ENCODE measurements around the gene PLP2. TPM values are rescaled to one million over a fixed set of nuclear protein-coding genes. Genes with fewer than 3 reads are reported as not detected.

PLP2 gene
- total and polyA plus RNA-seq, 3 donors from 2014 or later: 19.0 to 61.6 (median 21.4) TPM

- H3K4me1 ChIP-seq: no peaks in the 10 kb centered on the region
- TF ChIP-seq POLR2A (IDR thresholded peaks at IDR 0.05): no peak
- no peak for TF ChIP-seq CTCF (IDR thresholded peaks at IDR 0.05)
- no peak overlapping the region for H3K4me3 ChIP-seq
- no peak overlapping the region for H3K27ac ChIP-seq
- H3K9me3 ChIP-seq: no peaks in the 10 kb centered on the region
- DNase-seq: no peak
- H3K27me3 ChIP-seq: no peaks in the 10 kb centered on the region
- intact Hi-C loops (cut with DNase I; ENCODE audit: low total_unique reads): no loop called here
- H3K36me3 ChIP-seq (ENCODE audit: low read depth, missing control alignments): no peaks in the 10 kb centered on the region
- WGBS, 2 donors: 93 to 94% methylated on average over 2 of the region's 2 CpGs
These were observed 30.3 kb downstream of the PLP2 start for GRCh38 chrX:49202022-49202421.

- intact Hi-C loops (cut with DNase I; ENCODE audit: low total_unique reads): no loop called here
- Histone ChIP-seq H3K27ac (no peak overlapping the region), H3K27me3 (no peaks in the 10 kb centered on the region), H3K9me3 (no peaks in the 10 kb centered on the region), H3K4me1 (no peaks in the 10 kb centered on the region), H3K4me3 (no peak overlapping the region), H3K36me3 (ENCODE audit: low read depth, missing control alignments) (no peaks in the 10 kb centered on the region)
- DNase-seq: no peak
- WGBS, 2 donors: 58 to 69% methylated on average over 3 of the region's 3 CpGs
- TF ChIP-seq POLR2A (IDR thresholded peaks at IDR 0.05) (no peak), CTCF (IDR thresholded peaks at IDR 0.05) (no peak)
These were observed 31.8 kb downstream of the PLP2 start for GRCh38 chrX:49203536-49203935.

- no peaks in the 10 kb centered on the region for H3K4me1 ChIP-seq
- intact Hi-C loops (cut with DNase I; ENCODE audit: low total_unique reads): no loop called here
- no peak for DNase-seq
- TF ChIP-seq POLR2A (IDR thresholded peaks at IDR 0.05) (no peak), CTCF (IDR thresholded peaks at IDR 0.05) (no peak)
- H3K4me3 ChIP-seq: no peak overlapping the region
- H3K27me3 ChIP-seq: no peaks in the 10 kb centered on the region
- H3K27ac ChIP-seq: no peak overlapping the region
- H3K36me3 ChIP-seq (ENCODE audit: low read depth, missing control alignments): no peaks in the 10 kb centered on the region
- H3K9me3 ChIP-seq: no peaks in the 10 kb centered on the region
- 91 to 94% methylated on average over 5 to 6 of the region's 6 CpGs for WGBS, 2 donors
These were observed 32.3 kb downstream of the PLP2 start for GRCh38 chrX:49204017-49204416.

GRCh38 chrX:49204709-49205108 lies 33.0 kb downstream of the PLP2 start:
- 63 to 68% methylated on average over 3 to 4 of the region's 4 CpGs for WGBS, 2 donors

More at GRCh38 chrX:49204709-49205108, 33.0 kb downstream of the PLP2 start:
- no peak for DNase-seq
- H3K4me3 ChIP-seq: no peak overlapping the region
- H3K4me1 ChIP-seq: no peaks in the 10 kb centered on the region
- H3K36me3 ChIP-seq (ENCODE audit: low read depth, missing control alignments): no peaks in the 10 kb centered on the region
- intact Hi-C loops (cut with DNase I; ENCODE audit: low total_unique reads): no loop called here
- no peaks in the 10 kb centered on the region for H3K9me3 ChIP-seq
- TF ChIP-seq CTCF (IDR thresholded peaks at IDR 0.05) (no peak), POLR2A (IDR thresholded peaks at IDR 0.05) (no peak)
- H3K27ac ChIP-seq: no peak overlapping the region
- H3K27me3 ChIP-seq: no peaks in the 10 kb centered on the region
